K562 (cell line): ENCODE results near the gene HRAS. TPM values are rescaled to one million over a fixed set of nuclear protein-coding genes. Genes with fewer than 3 reads are reported as not detected.

Experiments used
- CBFB ChIP-seq: sonication (generic); formaldehyde crosslinking; IDR thresholded peaks from 2 replicates; pipeline ENCODE4 v1.4.0; 2020; ENCODE audit warnings: mild to moderate bottlenecking, missing genetic modification reagents
- CBX5 ChIP-seq: IDR thresholded peaks from 2 replicates; pipeline ENCODE4 v1.6.1; 2014; ENCODE audit warnings: low read depth, borderline replicate concordance
- CREB5 ChIP-seq: fragments of 250-450 bp; sonication (Bioruptor Pico); IDR thresholded peaks from 2 replicates; pipeline ENCODE4 v1.5.0; 2020; ENCODE audit warnings: mild to moderate bottlenecking
- DIDO1 ChIP-seq: fragments of 450-650 bp; IDR thresholded peaks from 2 replicates; pipeline ENCODE4 v1.6.1; 2016; ENCODE audit warnings: low read depth, missing biosample characterization, missing genetic modification characterization
- EP300 ChIP-seq: IDR thresholded peaks from 2 replicates; pipeline ENCODE4 v1.6.1; 2012; ENCODE audit warnings: low read length, improper control_type of control experiment
- HMG20A ChIP-seq: fragments of 450-650 bp; formaldehyde crosslinking; conservative IDR thresholded peaks from 2 replicates; pipeline ENCODE4 v1.4.0; 2020; ENCODE audit warnings: mild to moderate bottlenecking, mixed read lengths
- LCOR ChIP-seq: sonication (generic); formaldehyde crosslinking; IDR thresholded peaks from 2 replicates; pipeline ENCODE4 v1.8.0; 2022; ENCODE audit warnings: mild to moderate bottlenecking, missing genetic modification reagents
- NR1H2 ChIP-seq: sonication (generic); formaldehyde crosslinking; IDR thresholded peaks from 2 replicates; pipeline ENCODE4 v1.4.0; 2020; ENCODE audit warnings: mild to moderate bottlenecking, missing genetic modification reagents
- RAD51 ChIP-seq: fragments of 450-650 bp; IDR thresholded peaks from 2 replicates; pipeline ENCODE4 v1.7.1; 2016; ENCODE audit warnings: low read depth, mild to moderate bottlenecking, borderline replicate concordance
- SNRNP70 ChIP-seq: fragments of 200-400 bp; formaldehyde crosslinking; optimal IDR thresholded peaks from 2 replicates; pipeline ENCODE3; 2017; ENCODE audit warnings: low read depth, low read length
- TARDBP ChIP-seq: fragments of 450-650 bp; IDR thresholded peaks from 2 replicates; pipeline ENCODE4 v1.6.1; 2016
- TRIM25 ChIP-seq: fragments of 450-650 bp; IDR thresholded peaks from 2 replicates; pipeline ENCODE4 v1.7.0; 2016; ENCODE audit warnings: borderline replicate concordance
- ZBTB34 ChIP-seq: fragments of 250-450 bp; sonication (Bioruptor Pico); IDR thresholded peaks from 2 replicates; pipeline ENCODE4 v1.8.0; 2021; ENCODE audit warnings: mild to moderate bottlenecking, moderate library complexity
- ZFPM2 ChIP-seq: fragments of 250-450 bp; sonication (Bioruptor Pico); IDR thresholded peaks from 2 replicates; pipeline ENCODE4 v1.5.1; 2022; ENCODE audit warnings: mild to moderate bottlenecking
- ZNF3 ChIP-seq: fragments of 250-450 bp; sonication (Bioruptor Pico); IDR thresholded peaks from 2 replicates; pipeline ENCODE4 v1.5.0; 2021; ENCODE audit warnings: mild to moderate bottlenecking, moderate library complexity
- ZNF445 ChIP-seq: fragments of 250-450 bp; sonication (Bioruptor Pico); IDR thresholded peaks from 2 replicates; pipeline ENCODE4 v1.4.0; 2020; ENCODE audit warnings: low read depth, mild to moderate bottlenecking, moderate library complexity
- ZNF583 ChIP-seq: fragments of 250-450 bp; sonication (Bioruptor Pico); IDR thresholded peaks from 2 replicates; pipeline ENCODE4 v1.4.0; 2020
- polyA plus RNA-seq, 8 experiments: library from polyadenylated mRNA; depleted of rRNA in 4 of 8; stranded (reverse) in 5 of 8; unstranded in 3 of 8; fragments of >200 nt; fragmentation: Nextera tagmentation in 2 of 8; fragmentation: Illumina TruSeq in 1 of 8; extraction: Ambion mirVana in 2 of 8; extraction: Trizol in 1 of 8; gene quantifications; 2 replicates each; pipeline versions ENCODE4 v1.2.1 to v1.2.3, GENCODE V29; 2011 to 2014; ENCODE audit warnings: inconsistent platforms in 1 of 8, missing spikeins in 1 of 8
- total RNA-seq, 7 experiments: library from RNA; depleted of rRNA in 6 of 7; stranded (reverse); fragments of >200 nt in 6 of 7; fragmentation: Illumina TruSeq in 2 of 7; extraction: Trizol in 2 of 7; gene quantifications; 2 replicates each; pipeline versions ENCODE4 v1.2.1 to v1.2.3, GENCODE V29; 2011 to 2021; ENCODE audit warnings: low replicate concordance in 1 of 7
- TF ChIP-seq, protein P1 (sequence below): fragments of 450-650 bp; formaldehyde crosslinking; IDR thresholded peaks from 2 replicates; pipeline ENCODE4 v1.4.0; 2020; ENCODE audit warnings: mild to moderate bottlenecking, mixed read lengths
- TF ChIP-seq, protein P2 (sequence below), 2 experiments: fragments of 450-650 bp in 1 of 2; sonication (generic) in 1 of 2; formaldehyde crosslinking in 1 of 2; IDR thresholded peaks in 1 of 2; conservative IDR thresholded peaks in 1 of 2; 2 replicates each; pipeline versions ENCODE4 v1.6.1 to v1.8.1; 2016 to 2023; ENCODE audit warnings: mild to moderate bottlenecking in 2 of 2, moderate library complexity in 2 of 2, inconsistent platforms in 1 of 2, missing genetic modification reagents in 1 of 2
- TF ChIP-seq, protein P3 (sequence below): sonication (generic); formaldehyde crosslinking; IDR thresholded peaks from 2 replicates; pipeline ENCODE4 v1.8.0; 2022; ENCODE audit warnings: mild to moderate bottlenecking, missing genetic modification reagents

HRAS gene
- total and polyA plus RNA-seq, 9 of the 15 experiments (the other 6 are each of a cell fraction or from before 2014, with no cell fraction given) = 2.8 to 73.5 (median 29.6) TPM

DNA sequence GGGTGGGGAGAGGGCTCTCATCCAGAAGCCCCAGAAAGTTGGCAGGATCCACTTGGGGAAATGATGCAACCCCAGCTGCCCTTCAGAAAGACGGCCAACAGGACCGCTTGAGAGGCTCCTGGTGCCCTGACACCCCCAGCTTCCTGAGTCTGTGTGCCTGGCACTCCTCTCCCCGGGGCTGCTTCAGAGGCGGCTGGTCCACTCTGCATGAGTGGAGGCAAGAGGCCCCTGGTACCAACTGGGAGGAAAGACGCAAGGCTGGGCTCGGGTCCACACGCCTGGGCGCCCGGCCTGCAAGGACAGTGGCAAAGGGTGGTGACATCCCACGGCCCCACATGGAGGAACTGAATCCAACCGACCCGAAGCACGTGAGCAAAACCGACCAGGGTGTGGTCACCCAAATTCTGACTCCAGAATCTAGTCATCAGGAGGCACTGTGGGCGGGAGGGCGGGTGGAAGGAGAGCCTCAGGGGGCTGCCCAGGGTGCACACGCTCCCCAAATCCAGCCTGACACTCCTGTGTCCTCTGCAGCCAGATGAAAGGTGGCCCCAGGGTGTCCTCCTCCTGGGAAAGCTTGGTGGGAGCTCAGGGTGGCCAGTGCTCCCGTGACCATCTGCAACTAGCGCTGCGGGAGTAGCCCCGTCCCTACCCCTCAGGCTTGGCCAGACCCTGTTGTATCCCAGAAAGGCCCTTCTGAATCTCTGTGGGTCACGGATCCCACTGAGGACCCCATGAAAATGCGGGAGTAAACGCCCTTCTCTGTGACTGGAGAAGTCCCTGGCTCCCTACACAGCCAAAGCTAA lies 32.0 kb downstream of the HRAS start (continued):
- TF ChIP-seq, protein P1, sequence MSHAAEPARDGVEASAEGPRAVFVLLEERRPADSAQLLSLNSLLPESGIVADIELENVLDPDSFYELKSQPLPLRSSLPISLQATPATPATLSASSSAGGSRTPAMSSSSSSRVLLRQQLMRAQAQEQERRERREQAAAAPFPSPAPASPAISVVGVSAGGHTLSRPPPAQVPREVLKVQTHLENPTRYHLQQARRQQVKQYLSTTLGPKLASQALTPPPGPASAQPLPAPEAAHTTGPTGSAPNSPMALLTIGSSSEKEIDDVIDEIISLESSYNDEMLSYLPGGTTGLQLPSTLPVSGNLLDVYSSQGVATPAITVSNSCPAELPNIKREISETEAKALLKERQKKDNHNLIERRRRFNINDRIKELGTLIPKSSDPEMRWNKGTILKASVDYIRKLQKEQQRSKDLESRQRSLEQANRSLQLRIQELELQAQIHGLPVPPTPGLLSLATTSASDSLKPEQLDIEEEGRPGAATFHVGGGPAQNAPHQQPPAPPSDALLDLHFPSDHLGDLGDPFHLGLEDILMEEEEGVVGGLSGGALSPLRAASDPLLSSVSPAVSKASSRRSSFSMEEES (CRISPR knock-in tag) = no peak
- no peak for TF ChIP-seq NR1H2 (CRISPR knock-in tag)
- 0 out of 2 replicates have a peak, but pooled peaks have one; percentile 19 for TF ChIP-seq EP300
- TF ChIP-seq TARDBP = no peak
- TF ChIP-seq ZNF583 = peak; percentile 31; the same call in 1 of the 2 replicates
- TF ChIP-seq LCOR (CRISPR knock-in tag) = 0 out of 2 replicates have a peak, but pooled peaks have one; percentile 44
- no peak for TF ChIP-seq ZBTB34 (CRISPR knock-in tag)
- TF ChIP-seq ZNF3 (CRISPR knock-in tag) = no peak
- no peak for TF ChIP-seq CBFB (CRISPR knock-in tag)
- TF ChIP-seq TRIM25 = no peak
- no peak for TF ChIP-seq CBX5
- TF ChIP-seq, protein P2, sequence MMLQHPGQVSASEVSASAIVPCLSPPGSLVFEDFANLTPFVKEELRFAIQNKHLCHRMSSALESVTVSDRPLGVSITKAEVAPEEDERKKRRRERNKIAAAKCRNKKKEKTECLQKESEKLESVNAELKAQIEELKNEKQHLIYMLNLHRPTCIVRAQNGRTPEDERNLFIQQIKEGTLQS (IDR thresholded peaks at IDR 0.05) = peak; percentile 18; the same call in 1 of the 2 replicates
- TF ChIP-seq, protein P2 (CRISPR knock-in tag; conservative IDR thresholded peaks at IDR 0.05) = no peak
- TF ChIP-seq SNRNP70 = no peak
- no peak for TF ChIP-seq RAD51
- TF ChIP-seq, protein P3, sequence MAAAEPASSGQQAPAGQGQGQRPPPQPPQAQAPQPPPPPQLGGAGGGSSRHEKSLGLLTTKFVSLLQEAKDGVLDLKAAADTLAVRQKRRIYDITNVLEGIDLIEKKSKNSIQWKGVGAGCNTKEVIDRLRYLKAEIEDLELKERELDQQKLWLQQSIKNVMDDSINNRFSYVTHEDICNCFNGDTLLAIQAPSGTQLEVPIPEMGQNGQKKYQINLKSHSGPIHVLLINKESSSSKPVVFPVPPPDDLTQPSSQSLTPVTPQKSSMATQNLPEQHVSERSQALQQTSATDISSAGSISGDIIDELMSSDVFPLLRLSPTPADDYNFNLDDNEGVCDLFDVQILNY (CRISPR knock-in tag) = no peak
- no peak for TF ChIP-seq CREB5
- no peak for TF ChIP-seq DIDO1
- TF ChIP-seq HMG20A (CRISPR knock-in tag) = no peak
- TF ChIP-seq ZFPM2 (CRISPR knock-in tag) = no peak
- TF ChIP-seq ZNF445 = no peak
